DND-41 (cell line): ENCODE data around the gene MATK.

Experiments used
- CTCF ChIP-seq: IDR thresholded peaks from 2 replicates; pipeline ENCODE4 v1.5.1; 2012; ENCODE audit warnings: borderline replicate concordance, low read length, moderate library complexity, mild to moderate bottlenecking; ENCODE audit not compliant: poor library complexity, severe bottlenecking; ENCODE audit errors: extremely low read depth
- EZH2 ChIP-seq: IDR thresholded peaks from 3 replicates; pipeline ENCODE4 v1.6.1; 2012; ENCODE audit warnings: borderline replicate concordance, low read depth, mild to moderate bottlenecking, moderate library complexity, low read length, inconsistent platforms; ENCODE audit not compliant: severe bottlenecking

- TF ChIP-seq CTCF = no peak
- TF ChIP-seq EZH2 = no peak
These were observed 11.4 kb downstream of the MATK start for GRCh38 chr19:3774621-3775373.
